IMR-90 (cell line): ENCODE results near the gene ROCK2. TPM values are rescaled to one million over a fixed set of nuclear protein-coding genes. Genes with fewer than 3 reads are reported as not detected.

Source experiments
- ATAC-seq: fragments of 200-7000 bp; cut with Tn5 transposase; 2 replicates; pipeline ENCODE4 v1.9.1; 2020; ENCODE audit warnings: low read depth, mild to moderate bottlenecking, moderate library complexity
- BruUV-seq: library from RNA; stranded (reverse); fragments of 400-500 nt; replicated peaks from 2 replicates; lab custom pipeline; 2021; lab: Mats Ljungman, UMichigan
- CTCF ChIA-PET: fragments of 300-600 bp; formaldehyde crosslinking; extraction: SDS; loops from one replicate; lab custom pipeline; 2021; ENCODE audit warnings: antibody characterized with exemption; lab: Yijun Ruan, JAX
- POLR2A ChIA-PET: fragments of 300-600 bp; sonication (Branson Sonifier 250); formaldehyde crosslinking; loops from one replicate; lab custom pipeline; 2022; ENCODE audit warnings: antibody characterized with exemption; ENCODE audit not compliant: unreplicated experiment; lab: Charles Lee
- DNase-seq: peaks from one replicate; pipeline ENCODE4 v3.0.0; 2013
- H2AFZ ChIP-seq: replicated peaks from 2 replicates; pipeline ENCODE3; 2013; ENCODE audit warnings: low read length, mild to moderate bottlenecking; ENCODE audit not compliant: poor library complexity
- H2AK5ac ChIP-seq: 2 replicates; pipeline ENCODE4 v1.6.1; 2013; ENCODE audit warnings: low read depth, low read length, inconsistent platforms
- H2AK9ac ChIP-seq: replicated peaks from 2 replicates; pipeline ENCODE3; 2013; ENCODE audit warnings: mild to moderate bottlenecking, low read depth, low read length, moderate library complexity; ENCODE audit not compliant: poor library complexity
- H2BK120ac ChIP-seq: 2 replicates; pipeline ENCODE4 v1.6.1; 2013; ENCODE audit warnings: low read depth, low read length, inconsistent platforms
- H2BK15ac ChIP-seq: 3 replicates; pipeline ENCODE4 v1.6.1; 2013; ENCODE audit warnings: low read depth, low read length, inconsistent platforms
- H2BK20ac ChIP-seq: 2 replicates; pipeline ENCODE4 v1.6.1; 2013; ENCODE audit warnings: low read depth, mild to moderate bottlenecking, inconsistent platforms, low read length, moderate library complexity
- H2BK5ac ChIP-seq: 2 replicates; pipeline ENCODE4 v1.6.1; 2013; ENCODE audit warnings: mild to moderate bottlenecking, low read depth, low read length, inconsistent platforms; ENCODE audit not compliant: poor library complexity, severe bottlenecking
- H3K14ac ChIP-seq: replicated peaks from 2 replicates; pipeline ENCODE4 v1.6.1; 2013; ENCODE audit warnings: low read depth, low read length, inconsistent platforms
- H3K18ac ChIP-seq: 2 replicates; pipeline ENCODE4 v1.6.1; 2013; ENCODE audit warnings: low read depth, low read length, control low read depth
- H3K23ac ChIP-seq: 2 replicates; pipeline ENCODE4 v1.6.1; 2013; ENCODE audit warnings: low read depth, low read length, inconsistent platforms
- H3K27ac ChIP-seq: 2 replicates; pipeline ENCODE4 v1.5.1; 2013; ENCODE audit warnings: mild to moderate bottlenecking, control low read depth, low read length; ENCODE audit not compliant: insufficient read depth
- H3K27me3 ChIP-seq: 2 replicates; pipeline ENCODE4 v1.6.1; 2013; ENCODE audit warnings: low read length; ENCODE audit not compliant: control insufficient read depth, insufficient read depth
- H3K36me3 ChIP-seq: 2 replicates; pipeline ENCODE4 v1.6.1; 2013; ENCODE audit warnings: low read length, mixed read lengths; ENCODE audit not compliant: control insufficient read depth, insufficient read depth
- H3K4ac ChIP-seq: 2 replicates; pipeline ENCODE4 v1.6.1; 2013; ENCODE audit warnings: low read depth, low read length, inconsistent platforms
- H3K4me1 ChIP-seq: 2 replicates; pipeline ENCODE4 v1.6.1; 2013; ENCODE audit warnings: low read length, mixed read lengths; ENCODE audit not compliant: control insufficient read depth, insufficient read depth
- H3K4me2 ChIP-seq: 2 replicates; pipeline ENCODE4 v1.6.1; 2013; ENCODE audit warnings: low read depth, mild to moderate bottlenecking, control low read depth, low read length, moderate library complexity
- H3K4me3 ChIP-seq: 2 replicates; pipeline ENCODE4 v1.5.1; 2013; ENCODE audit warnings: low read depth, mild to moderate bottlenecking, control low read depth, low read length, moderate library complexity; ENCODE audit not compliant: insufficient read depth
- H3K56ac ChIP-seq: 2 replicates; pipeline ENCODE4 v1.6.1; 2013; ENCODE audit warnings: low read length, inconsistent platforms; ENCODE audit not compliant: insufficient read depth; ENCODE audit errors: extremely low read depth
- H3K79me1 ChIP-seq, 2 experiments: 2 replicates each; pipeline ENCODE4 v1.6.1; 2013; ENCODE audit warnings: low read length in 2 of 2, inconsistent platforms in 1 of 2, low read depth in 1 of 2
- H3K9ac ChIP-seq: 2 replicates; pipeline ENCODE4 v1.6.1; 2013; ENCODE audit warnings: low read depth, low read length, control low read depth
- H3K9me1 ChIP-seq: 2 replicates; pipeline ENCODE4 v1.6.1; 2013; ENCODE audit warnings: low read length, inconsistent platforms; ENCODE audit not compliant: insufficient read depth
- H3K9me3 ChIP-seq: 2 replicates; pipeline ENCODE4 v1.6.1; 2013; ENCODE audit warnings: low read length; ENCODE audit not compliant: control insufficient read depth, insufficient read depth
- H4K20me1 ChIP-seq: 2 replicates; pipeline ENCODE4 v1.6.1; 2013; ENCODE audit warnings: low read length, inconsistent platforms; ENCODE audit not compliant: insufficient read depth
- H4K5ac ChIP-seq: 2 replicates; pipeline ENCODE4 v1.6.1; 2013; ENCODE audit warnings: mild to moderate bottlenecking, low read depth, low read length, control low read depth
- H4K8ac ChIP-seq, 2 experiments: 2 replicates each; pipeline ENCODE4 v1.6.1; 2013; ENCODE audit warnings: low read depth in 2 of 2, low read length in 2 of 2, control low read depth in 1 of 2, inconsistent platforms in 1 of 2
- H4K91ac ChIP-seq: 2 replicates; pipeline ENCODE4 v1.6.1; 2013; ENCODE audit warnings: low read depth, low read length, inconsistent platforms; ENCODE audit not compliant: insufficient read depth
- BHLHE40 ChIP-seq: fragments of 150-350 bp; IDR thresholded peaks from 2 replicates; pipeline ENCODE4 v1.6.1; 2016; ENCODE audit warnings: mild to moderate bottlenecking, low read depth, low read length
- CHD1 ChIP-seq: IDR thresholded peaks from 2 replicates; pipeline ENCODE4 v1.6.1; 2012; ENCODE audit warnings: low read depth, low read length, improper control_type of control experiment
- FOS ChIP-seq: fragments of 150-350 bp; IDR thresholded peaks from 2 replicates; pipeline ENCODE4 v1.6.1; 2016; ENCODE audit warnings: low read depth, low read length
- MAZ ChIP-seq: IDR thresholded peaks from 2 replicates; pipeline ENCODE4 v1.6.1; 2012; ENCODE audit warnings: low read depth, mild to moderate bottlenecking, low read length, improper control_type of control experiment, moderate library complexity, borderline replicate concordance
- MXI1 ChIP-seq: IDR thresholded peaks from 2 replicates; pipeline ENCODE4 v1.6.1; 2012; ENCODE audit warnings: low read depth, mild to moderate bottlenecking, low read length, moderate library complexity, borderline replicate concordance
- NFE2L2 ChIP-seq: fragments of 150-350 bp; IDR thresholded peaks from 2 replicates; pipeline ENCODE4 v1.6.1; 2016; ENCODE audit warnings: low read depth, mild to moderate bottlenecking, low read length
- POLR2A ChIP-seq: IDR thresholded peaks from 2 replicates; pipeline ENCODE4 v1.6.1; 2012; ENCODE audit warnings: mild to moderate bottlenecking, low read depth, low read length
- RAD21 ChIP-seq: IDR thresholded peaks from 2 replicates; pipeline ENCODE4 v1.6.1; 2012; ENCODE audit warnings: low read length, improper control_type of control experiment
- RCOR1 ChIP-seq: IDR thresholded peaks from 2 replicates; pipeline ENCODE4 v1.6.1; 2012; ENCODE audit warnings: mild to moderate bottlenecking, low read length, improper control_type of control experiment; ENCODE audit not compliant: insufficient replicate concordance
- RFX5 ChIP-seq: IDR thresholded peaks from 2 replicates; pipeline ENCODE4 v1.8.0; 2012; ENCODE audit warnings: low read depth, mild to moderate bottlenecking, low read length, moderate library complexity
- WGBS, 2 experiments: methylation state at CpG; one replicate each; pipeline versions ENCODE4 v1.1.5 to v1.1.7; 2013; ENCODE audit warnings: missing lambda C conversion rate in 2 of 2; ENCODE audit not compliant: insufficient read length in 1 of 2; ENCODE audit errors: extremely low coverage in 2 of 2; 5-methylcytosine and 5-hydroxymethylcytosine counted together
- dilution Hi-C: fragments of 300-500 bp; cut with HindIII; formaldehyde crosslinking; loops from one replicate; pipeline ENCODE4 v1.14.3; 2018; ENCODE audit warnings: low sequenced_read_pairs; ENCODE audit not compliant: unreplicated experiment
- in situ Hi-C: fragments of 300-500 bp; cut with MboI; formaldehyde crosslinking; loops from 3 replicates; pipeline ENCODE4 v1.14.3; 2019; ENCODE audit warnings: low sequenced_read_pairs, inconsistent platforms, mixed read lengths
- intact Hi-C: fragments of 100-400 bp; cut with micrococcal nuclease; formaldehyde crosslinking; loops from 2 replicates; pipeline ENCODE4 v1.10.0; 2022
- polyA plus RNA-seq, 3 experiments: library from polyadenylated mRNA; depleted of rRNA; stranded (reverse); fragments of >200 nt; gene quantifications; 2 replicates each; pipeline ENCODE4 v1.2.3, GENCODE V29; 2012; ENCODE audit warnings: low replicate concordance in 1 of 3
- total RNA-seq: library from RNA; depleted of rRNA; stranded (reverse); fragments of >200 nt; gene quantifications from 2 replicates; pipeline ENCODE4 v1.2.3, GENCODE V29; 2012
- TF ChIP-seq, protein P1 (sequence below): conservative IDR thresholded peaks from 2 replicates; pipeline ENCODE4 v1.5.1; 2012; ENCODE audit warnings: mild to moderate bottlenecking, low read depth, low read length, improper control_type of control experiment

ROCK2 gene
- total and polyA plus RNA-seq, 2 of the 4 experiments (the other 2 are of a cell fraction), result 9.0 to 28.3 TPM

DNA sequence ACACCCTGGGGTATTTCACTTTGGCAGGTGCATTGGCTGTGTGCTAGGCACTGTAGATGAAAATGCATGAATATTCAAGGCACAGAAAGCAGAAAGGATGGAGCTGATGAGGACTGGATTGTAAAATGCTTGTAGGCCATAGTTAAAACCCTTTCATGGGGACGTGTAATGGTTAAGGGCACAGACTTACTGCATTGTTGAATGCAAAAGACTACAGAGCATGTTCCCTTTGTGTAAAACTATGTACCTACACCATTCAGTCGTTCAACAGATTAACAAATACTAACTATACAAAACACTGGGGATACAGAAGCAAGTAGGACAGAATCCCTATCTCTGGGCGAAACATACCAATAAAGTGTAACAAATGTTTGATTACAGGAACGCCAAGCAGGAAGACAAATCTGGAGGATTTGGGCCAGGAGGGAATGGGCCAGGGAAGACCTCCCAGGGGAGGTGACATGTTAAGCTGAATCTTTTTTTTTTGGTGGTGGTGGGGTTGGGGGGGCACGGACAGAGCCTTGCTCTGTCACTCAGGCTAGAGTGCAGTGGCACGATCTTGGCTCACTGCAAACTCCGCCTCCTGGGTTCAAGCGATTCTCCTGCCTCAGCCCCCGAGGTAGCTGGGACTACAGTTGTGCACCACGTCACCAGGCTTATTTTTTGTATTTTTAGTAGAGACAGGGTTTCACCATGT lies 19.6 kb upstream of the ROCK2 start:
- no peak for DNase-seq
- Histone ChIP-seq H3K27me3 (no peaks in the 10 kb centered on the region), H4K8ac (no peak overlapping the region), H3K4ac (no peak overlapping the region), H2AFZ (no peak overlapping the region), H4K20me1 (no peaks in the 10 kb centered on the region), H2BK120ac (no peak overlapping the region), H3K4me1 (peaks cover 12% of the 10 kb centered on the region), H2BK5ac (no peak overlapping the region), H4K5ac (no peak overlapping the region), H3K4me2 (no peak overlapping the region), H3K9ac (no peak overlapping the region), H3K4me3 (no peak overlapping the region), H3K9me3 (no peaks in the 10 kb centered on the region), H3K27ac (no peak overlapping the region), H3K9me1 (peaks cover 4% of the 10 kb centered on the region; the same call in 1 of the 2 replicates), H3K14ac (no peak overlapping the region), H3K23ac (no peak overlapping the region), H3K56ac (no peak overlapping the region), H3K18ac (no peak overlapping the region), H2BK20ac (no peak overlapping the region), H3K79me1 (no peaks in the 10 kb centered on the region), H2BK15ac (no peak overlapping the region), H2AK9ac (no peak overlapping the region), H3K36me3 (no peaks in the 10 kb centered on the region), H4K91ac (no peak overlapping the region), H2AK5ac (no peak overlapping the region)
- in situ Hi-C loops, result no loop called here
- 100% methylated on average over 2 of the region's 10 CpGs; no CpG with 5 or more reads in 1 of the 2 experiments for WGBS, 2 experiments
- BruUV-seq, result no TSS peak
- ATAC-seq, result no peak
- dilution Hi-C loops, result no loop called here
- ChIA-PET CTCF (no interaction called here), POLR2A (no interaction called here)
- intact Hi-C loops, result no loop called here
- TF ChIP-seq RAD21 (no peak), FOS (no peak), MXI1 (no peak), RFX5 (no peak), BHLHE40 (no peak), NFE2L2 (no peak), CHD1 (no peak), RCOR1 (no peak), POLR2A (no peak), MAZ (no peak)
- TF ChIP-seq, protein P1, sequence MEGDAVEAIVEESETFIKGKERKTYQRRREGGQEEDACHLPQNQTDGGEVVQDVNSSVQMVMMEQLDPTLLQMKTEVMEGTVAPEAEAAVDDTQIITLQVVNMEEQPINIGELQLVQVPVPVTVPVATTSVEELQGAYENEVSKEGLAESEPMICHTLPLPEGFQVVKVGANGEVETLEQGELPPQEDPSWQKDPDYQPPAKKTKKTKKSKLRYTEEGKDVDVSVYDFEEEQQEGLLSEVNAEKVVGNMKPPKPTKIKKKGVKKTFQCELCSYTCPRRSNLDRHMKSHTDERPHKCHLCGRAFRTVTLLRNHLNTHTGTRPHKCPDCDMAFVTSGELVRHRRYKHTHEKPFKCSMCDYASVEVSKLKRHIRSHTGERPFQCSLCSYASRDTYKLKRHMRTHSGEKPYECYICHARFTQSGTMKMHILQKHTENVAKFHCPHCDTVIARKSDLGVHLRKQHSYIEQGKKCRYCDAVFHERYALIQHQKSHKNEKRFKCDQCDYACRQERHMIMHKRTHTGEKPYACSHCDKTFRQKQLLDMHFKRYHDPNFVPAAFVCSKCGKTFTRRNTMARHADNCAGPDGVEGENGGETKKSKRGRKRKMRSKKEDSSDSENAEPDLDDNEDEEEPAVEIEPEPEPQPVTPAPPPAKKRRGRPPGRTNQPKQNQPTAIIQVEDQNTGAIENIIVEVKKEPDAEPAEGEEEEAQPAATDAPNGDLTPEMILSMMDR, result no peak
